Activated CD4-positive, alpha-beta T cell treated with anti-CD3 and anti-CD28 coated beads for 4 hours (primary cell): ENCODE measurements around the gene VEPH1.

Experiments
- DNase-seq, 2 donors: peaks; one replicate each; pipeline ENCODE4 v3.0.0-alpha.2; 2020

The VEPH1 gene

GRCh38 chr3:157297328-157297915, 205.8 kb downstream of the VEPH1 start:
- no peak for DNase-seq

- no peak for DNase-seq
Observed at GRCh38 chr3:157294953-157295352, 208.3 kb downstream of the VEPH1 start.

- DNase-seq, result no peak
Observed at GRCh38 chr3:157294491-157294890, 208.7 kb downstream of the VEPH1 start.

- DNase-seq, result no peak
Observed at GRCh38 chr3:157290766-157291165, 212.4 kb downstream of the VEPH1 start.

- no peak for DNase-seq
Observed at GRCh38 chr3:157285966-157286365, 217.2 kb downstream of the VEPH1 start.

- no peak for DNase-seq
Observed at GRCh38 chr3:157285141-157285540, 218.1 kb downstream of the VEPH1 start.

- no peak for DNase-seq
Observed at GRCh38 chr3:157284688-157285087, 218.5 kb downstream of the VEPH1 start.

GRCh38 chr3:157282261-157283191, 220.7 kb downstream of the VEPH1 start:
- no peak for DNase-seq

- no peak for DNase-seq
Observed at GRCh38 chr3:157280786-157281185, 222.4 kb downstream of the VEPH1 start.

GRCh38 chr3:157280354-157280753, 222.9 kb downstream of the VEPH1 start:
- DNase-seq, result no peak

GRCh38 chr3:157279237-157279636, 224.0 kb downstream of the VEPH1 start:
- DNase-seq, result no peak

GRCh38 chr3:157276801-157277200, 226.4 kb downstream of the VEPH1 start:
- no peak for DNase-seq

- DNase-seq, result no peak
Observed at GRCh38 chr3:157275832-157276231, 227.4 kb downstream of the VEPH1 start.

GRCh38 chr3:157274644-157275137, 228.5 kb downstream of the VEPH1 start:
- DNase-seq, result no peak

GRCh38 chr3:157271283-157271882, 231.8 kb downstream of the VEPH1 start:
- DNase-seq, result no peak

- DNase-seq, result no peak
Observed at GRCh38 chr3:157268026-157268425, 235.2 kb downstream of the VEPH1 start.

GRCh38 chr3:157265931-157266330, 237.3 kb downstream of the VEPH1 start:
- no peak for DNase-seq

GRCh38 chr3:157263027-157263426, 240.2 kb downstream of the VEPH1 start:
- no peak for DNase-seq

- DNase-seq, result no peak
Observed at GRCh38 chr3:157261000-157261399, 242.2 kb downstream of the VEPH1 start.

- DNase-seq, result no peak
Observed at GRCh38 chr3:157259825-157260224, 243.4 kb downstream of the VEPH1 start.

GRCh38 chr3:157257101-157257500, 246.1 kb downstream of the VEPH1 start:
- DNase-seq, result no peak

- DNase-seq, result no peak
Observed at GRCh38 chr3:157255797-157256196, 247.4 kb downstream of the VEPH1 start.

GRCh38 chr3:157251685-157252084, 251.5 kb downstream of the VEPH1 start:
- no peak for DNase-seq

- no peak for DNase-seq
Observed at GRCh38 chr3:157249606-157250005, 253.6 kb downstream of the VEPH1 start.
